ENCODE results near the gene TMEM154.

DNA sequence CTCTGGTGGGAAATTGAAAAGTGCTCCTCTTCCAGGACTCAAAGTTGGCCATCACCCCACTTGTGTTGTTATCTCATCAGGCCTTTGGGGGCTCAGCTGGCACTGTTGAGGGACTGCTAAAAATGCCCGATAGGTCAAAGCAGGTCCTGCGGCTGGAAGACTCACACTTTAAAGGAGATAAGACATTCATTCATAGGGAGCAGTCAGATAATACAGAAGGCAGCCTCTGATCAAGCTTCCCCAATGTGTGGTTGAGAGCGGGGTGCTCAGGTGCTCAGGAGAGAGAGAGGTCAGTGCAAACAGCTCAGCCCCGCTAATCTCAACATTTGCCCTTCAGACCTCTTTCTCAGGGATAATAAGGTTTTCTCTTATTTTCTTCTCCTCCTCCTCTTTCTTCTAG is 70.3 kb downstream of the TMEM154 start:
- no peak for TF ChIP-seq CTCF (IDR thresholded peaks at IDR 0.05)
- no peak for TF ChIP-seq POLR2A (IDR thresholded peaks at IDR 0.05)

All from tibial nerve (tissue), 3 donors.